DMS153 (cell line): ENCODE measurements around the gene PRICKLE3.
A peak's percentile ranks its signal among the peaks of the same experiment; 100 is the strongest.
"Not testable (repeated sequence)": the region's sequence is repeated elsewhere in the genome, so short reads cannot be mapped to it uniquely, and the experiment has no call there.

Experiments used
- DNase-seq: peaks from one replicate; lab custom pipeline; 2025; lab: John Stamatoyannopoulos, UW

PRICKLE3 gene

GRCh38 chrX:49178537-49178936 is 7.6 kb downstream of the PRICKLE3 start:
- no peak for DNase-seq

GRCh38 chrX:49177873-49178480 is 8.2 kb downstream of the PRICKLE3 start:
- no peak for DNase-seq

- DNase-seq: no peak
Observed at GRCh38 chrX:49177338-49177833, 8.8 kb downstream of the PRICKLE3 start.

GRCh38 chrX:49176421-49177326 is 9.5 kb downstream of the PRICKLE3 start:
- DNase-seq: no peak

GRCh38 chrX:49175435-49176274 is 10.5 kb downstream of the PRICKLE3 start:
- DNase-seq: no peak

GRCh38 chrX:49174723-49175122 is 11.4 kb downstream of the PRICKLE3 start:
- DNase-seq: no peak

- not testable (repeated sequence) for DNase-seq
Observed at GRCh38 chrX:49173544-49173943, 12.6 kb downstream of the PRICKLE3 start.

GRCh38 chrX:49172280-49172780 is 13.8 kb downstream of the PRICKLE3 start:
- DNase-seq: no peak

- DNase-seq: no peak
Observed at GRCh38 chrX:49171752-49172279, 14.4 kb downstream of the PRICKLE3 start, which contains the start of gene PLP2. Gene PLP2, plus strand, starts transcription at chrX:49171898. Its CDS starts 103 bp downstream, at chrX:49172001.

- no peak for DNase-seq
Observed at GRCh38 chrX:49167740-49168108, 18.4 kb downstream of the PRICKLE3 start.

- no peak for DNase-seq
Observed at GRCh38 chrX:49166914-49167739, 19.0 kb downstream of the PRICKLE3 start.

GRCh38 chrX:49165901-49166881 is 20.0 kb downstream of the PRICKLE3 start:
- peak; percentile 93 for DNase-seq

GRCh38 chrX:49164589-49165360 is 21.4 kb downstream of the PRICKLE3 start:
- DNase-seq: no peak

- DNase-seq: peak; percentile 58
Observed at GRCh38 chrX:49163555-49164419, 22.4 kb downstream of the PRICKLE3 start.

- DNase-seq: no peak
Observed at GRCh38 chrX:49162620-49163019, 23.6 kb downstream of the PRICKLE3 start, which contains the start of gene MAGIX. Gene MAGIX, plus strand, starts transcription at chrX:49162758. Its CDS starts 132 bp downstream, at chrX:49162890.

- DNase-seq: no peak
Observed at GRCh38 chrX:49161632-49162031, 24.5 kb downstream of the PRICKLE3 start.

- DNase-seq: no peak
Observed at GRCh38 chrX:49160908-49161307, 25.3 kb downstream of the PRICKLE3 start.

GRCh38 chrX:49157194-49157593 is 29.0 kb downstream of the PRICKLE3 start:
- DNase-seq: no peak
